ENCODE data around the gene USP53.

GRCh38 chr4:119300101-119300978, 87.8 kb downstream of the USP53 start:
- TF ChIP-seq, protein P1, sequence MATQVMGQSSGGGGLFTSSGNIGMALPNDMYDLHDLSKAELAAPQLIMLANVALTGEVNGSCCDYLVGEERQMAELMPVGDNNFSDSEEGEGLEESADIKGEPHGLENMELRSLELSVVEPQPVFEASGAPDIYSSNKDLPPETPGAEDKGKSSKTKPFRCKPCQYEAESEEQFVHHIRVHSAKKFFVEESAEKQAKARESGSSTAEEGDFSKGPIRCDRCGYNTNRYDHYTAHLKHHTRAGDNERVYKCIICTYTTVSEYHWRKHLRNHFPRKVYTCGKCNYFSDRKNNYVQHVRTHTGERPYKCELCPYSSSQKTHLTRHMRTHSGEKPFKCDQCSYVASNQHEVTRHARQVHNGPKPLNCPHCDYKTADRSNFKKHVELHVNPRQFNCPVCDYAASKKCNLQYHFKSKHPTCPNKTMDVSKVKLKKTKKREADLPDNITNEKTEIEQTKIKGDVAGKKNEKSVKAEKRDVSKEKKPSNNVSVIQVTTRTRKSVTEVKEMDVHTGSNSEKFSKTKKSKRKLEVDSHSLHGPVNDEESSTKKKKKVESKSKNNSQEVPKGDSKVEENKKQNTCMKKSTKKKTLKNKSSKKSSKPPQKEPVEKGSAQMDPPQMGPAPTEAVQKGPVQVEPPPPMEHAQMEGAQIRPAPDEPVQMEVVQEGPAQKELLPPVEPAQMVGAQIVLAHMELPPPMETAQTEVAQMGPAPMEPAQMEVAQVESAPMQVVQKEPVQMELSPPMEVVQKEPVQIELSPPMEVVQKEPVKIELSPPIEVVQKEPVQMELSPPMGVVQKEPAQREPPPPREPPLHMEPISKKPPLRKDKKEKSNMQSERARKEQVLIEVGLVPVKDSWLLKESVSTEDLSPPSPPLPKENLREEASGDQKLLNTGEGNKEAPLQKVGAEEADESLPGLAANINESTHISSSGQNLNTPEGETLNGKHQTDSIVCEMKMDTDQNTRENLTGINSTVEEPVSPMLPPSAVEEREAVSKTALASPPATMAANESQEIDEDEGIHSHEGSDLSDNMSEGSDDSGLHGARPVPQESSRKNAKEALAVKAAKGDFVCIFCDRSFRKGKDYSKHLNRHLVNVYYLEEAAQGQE (IDR thresholded peaks at IDR 0.05; ENCODE audit: unreplicated experiment): no peak
- no peak for TF ChIP-seq EZH2 (IDR thresholded peaks at IDR 0.05; ENCODE audit: low read depth, unreplicated experiment)

Data from GM23338 (cell line).